SHP77 (cell line): ENCODE data around the gene DYNLT2.
A peak's percentile ranks its signal among the peaks of the same experiment; 100 is the strongest.

ENCODE experiments used
- DNase-seq, 2 experiments: peaks; one replicate each; lab custom pipeline; 2025; lab: John Stamatoyannopoulos, UW

DYNLT2 gene, protein sequence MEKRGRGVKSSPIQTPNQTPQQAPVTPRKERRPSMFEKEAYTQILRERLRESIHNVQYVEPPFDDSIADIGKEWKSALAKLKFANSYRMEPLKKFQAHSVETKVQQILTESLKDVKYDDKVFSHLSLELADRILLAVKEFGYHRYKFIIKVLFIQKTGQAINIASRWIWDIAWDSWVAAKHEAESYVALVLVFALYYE

DNA sequence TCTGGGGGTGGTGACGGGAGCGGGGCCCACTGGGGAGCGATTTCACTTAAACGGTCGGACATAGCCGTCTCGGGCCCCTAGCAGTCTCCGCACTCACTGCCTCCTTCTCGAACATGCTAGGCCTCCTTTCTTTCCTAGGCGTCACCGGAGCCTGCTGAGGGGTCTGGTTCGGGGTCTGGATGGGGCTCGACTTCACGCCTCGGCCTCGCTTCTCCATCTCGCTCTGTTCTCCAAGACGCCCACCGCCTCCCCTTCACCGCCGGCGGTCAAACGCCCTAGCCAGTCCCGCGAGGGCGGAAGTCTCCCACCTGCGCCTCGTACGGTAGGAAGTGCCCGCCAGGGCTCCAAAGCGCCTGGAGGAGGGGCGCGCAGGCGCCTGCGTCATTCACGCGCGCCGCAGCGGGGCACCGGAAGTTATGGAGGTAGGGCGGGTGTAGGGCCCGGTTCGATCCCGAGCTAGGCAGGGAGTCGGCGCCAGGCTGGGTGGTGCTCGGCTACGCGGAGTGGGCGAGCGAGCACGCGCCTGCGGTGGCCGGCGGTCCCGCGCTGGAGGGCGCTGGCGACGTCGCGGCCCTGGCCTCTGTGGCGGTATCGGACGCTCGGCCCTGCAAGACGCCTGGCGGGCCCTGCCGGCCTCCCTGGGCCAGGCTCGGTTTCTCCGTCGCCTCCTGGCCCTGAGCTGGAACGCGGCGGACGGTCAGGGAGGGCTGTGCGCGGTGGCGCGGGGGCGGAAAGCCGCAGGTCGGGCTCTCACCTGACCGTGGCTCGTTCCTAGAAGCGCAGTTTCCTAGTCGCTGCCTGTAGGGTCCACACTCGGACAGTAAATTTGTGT is at the start of gene DYNLT2, which contains the start of gene ERMARD:
DYNLT2 (minus strand) TSS at position 331 of the 832 bp plus-strand sequence; CDS start at position 217, 114 bp downstream.
ERMARD (plus strand) TSS at position 381 of the 832 bp plus-strand sequence; CDS start at position 417, 36 bp downstream.
- peak; percentile 91 to 94 for DNase-seq

DNA sequence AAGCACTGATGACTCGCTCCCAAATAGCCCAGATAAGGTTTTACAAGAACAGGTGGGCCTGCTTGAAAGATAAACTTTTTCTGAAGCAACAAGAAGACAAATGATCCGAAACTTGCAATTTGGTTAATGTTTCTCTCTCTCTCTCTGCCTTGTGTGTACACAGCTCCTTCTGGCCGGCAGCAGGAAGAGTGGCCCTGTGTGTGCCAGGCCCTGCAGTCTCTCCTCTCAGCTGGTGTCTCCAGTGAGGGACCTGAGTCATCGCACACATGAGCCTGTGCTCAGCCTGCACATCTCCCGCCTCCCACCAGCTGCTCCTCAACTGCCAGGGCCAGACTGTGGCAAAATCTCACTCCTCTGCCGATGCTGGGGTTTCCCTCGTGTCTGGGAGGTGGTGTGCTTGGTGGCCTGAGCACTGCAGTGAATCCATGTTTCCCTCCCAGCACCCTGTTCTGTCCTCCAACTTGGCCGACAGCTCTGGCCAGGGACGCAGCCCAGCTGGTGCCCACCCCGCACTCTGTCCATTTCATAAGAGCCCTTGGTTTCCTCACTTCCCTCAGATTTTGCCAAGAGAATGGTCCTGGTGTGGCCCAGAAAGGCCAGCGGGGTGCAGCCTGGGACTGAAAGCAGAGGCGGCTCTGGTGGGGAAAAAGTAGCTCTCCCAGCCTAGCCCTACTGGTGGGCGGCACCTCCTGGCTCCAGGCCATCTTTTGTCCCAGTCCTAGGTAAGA is 49.5 kb upstream of the DYNLT2 start:
- DNase-seq, result peak; percentile 81 to 87

DNA sequence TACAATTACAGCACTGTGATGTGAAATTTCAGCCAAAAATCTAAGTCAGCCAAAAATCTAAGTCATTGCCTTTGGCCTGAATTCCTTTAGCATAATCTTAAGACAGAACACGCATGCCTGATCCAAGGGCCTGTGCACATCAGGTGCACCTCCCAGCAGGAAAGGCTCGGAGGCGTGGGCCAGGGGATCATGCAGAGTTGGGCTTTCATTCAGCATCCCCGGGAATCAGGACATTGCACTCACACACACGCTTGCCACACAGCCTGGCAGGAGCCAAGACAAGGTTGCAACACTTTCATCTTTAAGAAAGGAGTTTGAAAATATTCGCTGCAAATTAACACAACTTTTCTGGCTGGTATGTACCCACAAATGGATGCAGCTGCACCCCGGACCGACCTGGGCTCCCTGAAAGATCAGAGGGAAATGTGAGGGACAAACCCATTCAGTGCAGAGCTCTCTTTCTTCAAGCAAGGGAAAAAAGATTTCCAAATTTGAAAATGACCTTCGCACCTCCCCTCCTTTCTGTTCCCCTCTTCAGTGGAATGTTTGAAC is 48.8 kb upstream of the DYNLT2 start:
- no peak for DNase-seq

DNA sequence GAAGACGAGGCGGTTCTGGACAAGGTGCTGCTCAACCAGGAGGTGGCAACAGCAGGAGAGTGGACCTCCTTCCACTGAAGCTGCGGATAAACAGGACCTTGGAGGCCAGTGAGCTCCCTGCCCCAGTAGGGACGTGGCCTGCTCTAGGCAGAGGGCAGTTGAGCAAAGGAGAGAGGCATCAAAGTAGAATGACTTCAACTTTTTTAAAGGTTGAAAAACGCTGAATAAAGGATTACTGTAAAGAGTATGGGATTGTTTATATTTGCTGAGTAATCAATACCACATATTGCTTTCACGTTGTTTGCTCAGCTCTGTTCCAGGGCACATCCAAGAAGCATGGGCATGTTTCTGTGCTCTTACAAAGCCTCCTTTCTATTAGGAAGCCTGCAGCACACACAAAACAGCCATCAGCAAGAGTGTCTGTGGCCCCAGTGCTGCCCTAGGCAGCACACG is 48.1 kb upstream of the DYNLT2 start:
- peak; percentile 39 to 42 for DNase-seq

DNA sequence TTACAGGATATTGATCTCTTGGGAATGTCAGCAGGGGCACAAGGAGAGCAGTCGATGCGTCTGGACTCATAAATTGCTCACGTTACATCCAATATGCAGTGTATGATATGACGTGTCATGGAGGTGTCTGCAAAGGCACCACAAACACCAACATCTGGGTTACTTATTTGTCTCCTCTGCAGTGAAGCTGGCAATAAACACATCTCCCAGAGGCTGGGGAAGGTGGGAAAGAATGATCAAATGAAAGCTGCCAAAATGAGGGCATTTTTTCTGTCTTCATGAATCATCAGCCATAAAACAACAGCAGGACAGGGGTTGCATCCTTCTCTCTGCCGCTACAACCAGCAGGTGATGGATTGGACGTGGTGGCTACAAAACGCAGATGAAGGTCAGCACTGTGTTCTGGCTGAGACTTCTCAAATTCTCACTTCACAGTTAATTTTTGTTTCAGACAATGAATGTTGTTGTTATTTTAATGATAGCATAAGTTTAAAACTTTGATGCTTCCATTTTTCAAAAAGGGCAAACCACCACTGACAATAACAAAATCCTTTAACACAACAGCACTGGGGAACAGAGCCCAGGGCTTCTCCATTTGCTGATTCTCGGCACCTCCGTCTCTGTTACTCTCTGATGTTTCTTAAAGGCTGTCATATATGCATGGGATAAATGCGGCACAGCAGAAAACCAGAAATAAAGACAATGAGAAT is 47.5 kb upstream of the DYNLT2 start:
- DNase-seq, result peak; percentile 37 to 51

DNA sequence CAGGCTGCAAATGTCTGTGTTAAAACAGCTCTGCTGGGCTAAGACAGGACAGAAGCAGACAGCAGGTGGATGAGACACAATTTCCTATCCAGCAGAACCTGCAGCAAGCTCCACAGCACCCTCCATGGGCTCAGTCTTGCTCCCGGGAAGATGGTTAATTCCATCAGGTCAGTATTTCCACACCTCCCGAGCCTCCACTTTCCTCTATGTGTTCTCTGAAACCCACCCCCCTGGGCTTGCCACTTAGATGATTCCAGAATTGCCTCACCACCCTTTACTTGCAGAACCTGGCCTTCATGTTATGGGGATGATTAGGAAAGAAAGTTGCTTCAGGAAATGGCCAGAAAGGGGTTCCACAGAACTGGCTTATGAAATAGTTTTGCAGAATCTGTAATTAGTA is 43.8 kb upstream of the DYNLT2 start:
- peak in 1 of 2 experiments; percentile 21 for DNase-seq

DNA sequence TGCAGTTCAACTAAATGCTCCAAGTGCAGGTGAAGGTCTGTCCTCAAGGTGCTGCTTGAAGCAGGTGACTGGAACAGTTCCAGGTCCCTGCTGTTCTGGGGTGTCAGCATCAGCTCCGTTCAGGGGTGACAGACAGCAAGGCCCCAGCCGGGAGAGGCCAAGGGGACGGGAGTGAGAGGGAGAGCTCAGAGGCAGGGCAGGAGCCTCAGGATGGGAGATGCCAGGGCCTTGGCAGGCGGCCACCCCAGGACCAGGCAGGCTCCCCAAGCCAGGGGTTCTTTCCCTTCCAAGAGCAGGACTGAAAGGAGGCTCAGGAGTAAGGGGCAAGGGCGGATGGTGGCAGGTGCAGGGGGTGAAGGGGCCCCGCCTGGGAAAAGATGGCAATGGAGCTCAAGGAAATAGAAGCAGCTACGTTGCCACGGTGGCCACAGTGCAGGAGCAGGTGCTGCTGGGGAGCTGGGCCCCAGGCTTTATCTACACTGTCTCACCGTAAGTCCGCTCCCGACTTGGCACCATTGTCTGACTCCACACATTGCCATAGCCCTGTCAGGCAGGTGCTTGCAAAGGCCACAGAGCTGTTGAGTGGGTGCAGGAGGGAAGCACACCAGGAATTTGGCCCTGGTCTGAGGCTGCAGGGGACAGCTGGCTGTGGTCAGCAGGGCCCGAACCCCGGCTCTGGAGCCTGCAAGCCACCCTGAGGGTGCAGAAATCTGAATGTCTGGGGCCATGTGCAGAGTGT is 43.1 kb upstream of the DYNLT2 start:
- DNase-seq, result peak; percentile 72 to 84

DNA sequence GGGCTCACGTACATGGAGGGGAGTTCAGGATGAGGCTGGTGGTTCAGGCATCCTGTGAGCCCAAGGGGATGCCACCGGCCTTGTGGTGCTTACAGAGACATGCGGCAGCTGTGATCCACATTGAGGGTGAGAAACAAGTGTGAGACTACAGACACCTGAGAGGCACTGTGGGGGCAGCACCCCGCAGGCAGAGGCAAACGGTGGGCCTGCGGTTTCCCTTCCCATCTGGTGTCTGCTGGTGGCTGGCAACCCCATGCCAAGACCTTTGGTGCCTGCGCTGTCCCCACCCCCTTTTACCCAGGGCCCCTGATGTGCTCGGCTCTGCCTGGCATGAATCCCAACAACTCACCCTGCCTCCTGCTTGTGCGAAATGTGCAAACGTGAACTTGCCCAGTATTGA is 42.0 kb upstream of the DYNLT2 start:
- no peak for DNase-seq

DNA sequence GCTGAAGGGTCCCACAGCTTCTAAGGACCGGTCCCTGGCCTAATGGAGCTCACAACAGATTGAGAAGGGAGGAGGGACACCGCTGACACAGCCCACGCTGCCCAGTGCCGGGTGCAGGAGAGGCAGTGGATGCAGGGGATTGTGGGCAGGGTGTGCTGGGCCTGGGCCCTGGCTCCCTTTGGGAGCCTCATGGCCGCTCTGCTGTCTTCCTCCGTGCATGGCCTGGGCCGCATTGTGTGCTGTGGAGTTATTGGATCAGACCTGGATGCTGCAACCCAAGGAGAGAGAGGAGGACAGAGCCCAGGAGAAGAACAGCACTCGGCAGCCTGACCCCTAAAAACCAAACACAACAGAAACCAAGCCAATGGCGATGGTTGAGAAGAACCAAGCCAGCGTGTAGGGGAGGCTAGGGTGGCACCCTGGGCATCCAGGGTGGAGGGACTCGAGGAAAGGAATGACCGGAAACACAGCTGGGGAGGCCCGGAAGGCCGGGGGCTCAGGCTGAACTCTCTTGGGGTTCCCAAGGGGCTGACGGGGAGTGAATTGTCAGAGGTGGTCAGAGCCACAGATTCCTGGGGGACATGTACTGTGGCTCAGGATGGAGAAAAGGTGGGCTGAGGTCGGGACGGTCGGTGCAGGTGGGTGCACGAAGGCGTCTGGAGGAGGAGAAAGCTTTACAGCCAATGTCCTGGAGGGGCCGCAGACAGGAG is 41.1 kb upstream of the DYNLT2 start:
- DNase-seq, result no peak

DNA sequence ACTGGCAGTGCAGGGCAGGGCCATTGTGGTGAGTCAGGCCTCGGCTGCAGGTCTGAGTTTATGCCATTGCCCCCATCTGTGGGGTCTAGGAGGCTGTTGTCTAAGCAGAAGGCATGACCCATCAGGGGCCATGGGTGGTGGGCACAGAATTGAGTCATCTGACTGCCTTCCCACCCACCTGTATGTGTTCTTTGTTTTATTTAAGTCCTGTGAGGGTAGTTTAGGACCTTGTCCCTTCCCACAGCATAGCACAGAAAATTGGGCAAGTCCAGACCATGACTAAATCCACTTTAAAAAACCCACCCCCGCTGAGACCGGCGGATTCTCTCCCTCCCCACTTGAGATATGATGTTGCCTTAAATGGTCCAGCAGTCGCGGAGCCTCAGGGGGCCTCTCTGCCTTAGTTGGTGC is 40.4 kb upstream of the DYNLT2 start:
- no peak for DNase-seq

DNA sequence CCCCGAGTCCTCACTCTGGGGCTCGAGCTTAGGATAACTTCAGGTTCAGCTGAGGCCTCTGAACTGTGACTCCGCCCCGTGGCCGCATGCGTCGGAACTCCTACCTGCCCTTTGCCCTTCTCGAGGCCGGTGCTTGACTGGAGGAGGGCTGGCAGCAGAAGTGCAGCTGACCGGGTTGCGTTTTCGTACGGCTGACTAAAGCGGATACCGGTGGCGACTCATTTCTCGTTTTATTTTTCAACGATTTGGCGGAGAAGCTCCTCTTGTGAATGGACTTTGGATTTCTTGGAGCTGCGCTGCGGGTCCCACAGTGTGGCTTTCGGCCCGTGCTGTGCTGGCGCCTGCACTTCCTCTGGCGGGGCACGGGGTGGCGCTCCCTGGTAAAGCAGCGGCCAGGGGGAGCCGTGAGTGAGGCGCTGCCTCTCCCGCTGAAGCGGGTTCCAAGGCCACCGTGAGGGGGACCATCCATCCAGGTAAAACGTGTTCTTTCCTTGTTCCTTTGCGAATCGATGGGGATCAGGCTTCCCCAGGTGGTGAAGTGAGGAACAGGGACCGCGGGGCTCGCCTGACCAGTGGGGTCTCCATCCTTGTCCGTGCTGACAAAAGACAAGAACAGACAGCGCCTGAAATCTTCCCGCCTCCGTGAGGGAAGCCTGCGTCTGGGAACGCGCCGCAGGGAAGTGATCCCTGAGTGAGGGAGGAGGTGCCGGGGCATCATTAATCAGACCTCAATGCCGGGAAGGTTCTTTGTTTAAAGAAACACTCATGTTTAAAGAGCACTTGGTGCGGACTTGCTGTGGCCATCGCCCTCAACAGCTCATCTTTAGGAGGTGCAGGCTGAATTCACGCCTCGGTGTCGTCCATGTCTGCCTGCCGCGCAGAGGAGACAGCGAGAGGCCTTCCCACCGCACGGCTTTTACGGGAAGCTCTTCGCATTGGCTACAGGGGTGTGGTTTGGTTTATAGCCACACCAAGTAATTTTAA is 38.9 kb upstream of the DYNLT2 start:
- peak; percentile 75 to 76 for DNase-seq

DNA sequence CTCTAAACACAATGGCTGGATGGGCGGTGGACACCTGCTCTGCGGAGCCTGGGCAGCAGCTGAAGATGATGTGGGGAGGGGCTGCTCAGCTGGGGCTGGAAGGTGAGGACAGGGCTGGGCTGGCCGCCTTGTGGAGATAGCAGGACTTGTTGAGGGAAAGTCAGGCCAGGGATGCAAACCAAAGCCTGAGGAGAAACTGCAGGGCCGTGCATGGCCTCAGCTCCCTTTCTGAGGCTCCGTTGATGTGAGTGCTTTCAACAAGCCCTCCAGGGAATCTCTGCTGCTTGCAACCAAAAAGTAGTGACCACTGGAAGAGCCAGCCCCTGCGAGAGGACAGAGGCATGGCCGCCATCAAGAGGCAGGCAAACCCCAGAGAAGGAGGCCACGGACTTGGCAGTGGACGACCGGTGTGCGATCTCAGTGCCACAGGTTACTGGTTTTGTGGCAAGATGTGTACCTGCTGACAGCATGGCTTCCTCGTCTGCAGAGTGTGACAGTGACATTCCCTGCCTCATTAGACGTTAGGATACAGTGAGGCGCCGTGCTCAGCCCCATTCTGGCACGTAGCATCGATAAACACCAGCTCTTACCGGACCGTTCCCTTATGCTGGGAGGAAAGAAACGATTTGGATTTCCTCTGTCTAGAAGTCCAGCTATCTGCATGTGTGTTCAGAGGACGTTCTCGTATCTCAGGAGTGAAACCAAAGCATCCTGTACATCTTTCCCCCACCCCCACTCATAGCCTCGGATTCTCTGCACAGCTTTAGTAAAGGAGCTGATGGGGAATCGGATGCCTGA is 38.0 kb upstream of the DYNLT2 start:
- peak; percentile 46 to 78 for DNase-seq

DNA sequence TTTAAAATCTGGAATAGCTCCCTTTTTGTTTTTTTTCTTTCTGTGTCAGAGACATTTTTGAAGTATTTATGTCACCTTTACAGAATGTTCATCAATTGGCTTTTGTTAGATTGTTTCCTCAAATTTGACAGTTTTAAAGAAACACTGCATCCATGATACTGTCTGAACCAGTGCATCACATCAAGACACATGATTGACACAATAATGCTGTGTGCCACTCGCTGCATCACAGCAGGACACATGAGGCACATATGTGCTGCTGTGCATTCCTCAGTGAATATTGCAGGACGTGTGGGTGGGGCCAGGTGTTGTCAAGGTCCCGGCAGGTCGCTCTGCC is 37.4 kb upstream of the DYNLT2 start:
- no peak for DNase-seq

DNA sequence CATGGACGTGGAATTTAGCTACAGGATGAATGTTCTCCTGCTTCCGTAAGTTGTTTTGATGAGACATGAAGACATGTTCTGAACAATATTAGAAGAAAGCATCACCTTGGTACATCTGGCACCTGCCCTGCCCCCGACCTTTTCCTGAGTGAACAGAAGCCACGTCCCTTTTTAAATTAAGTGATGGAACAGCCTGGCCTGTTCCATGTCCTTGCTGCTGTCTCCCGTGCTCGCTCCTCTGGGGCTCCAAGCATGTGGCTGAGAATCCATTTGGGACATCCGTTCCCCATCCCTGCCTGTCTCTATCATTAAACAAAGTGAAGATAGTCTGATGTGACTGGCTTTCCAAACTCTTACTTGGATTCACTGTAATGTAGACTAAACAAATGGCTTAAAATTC is 36.4 kb upstream of the DYNLT2 start:
- DNase-seq, result no peak

DNA sequence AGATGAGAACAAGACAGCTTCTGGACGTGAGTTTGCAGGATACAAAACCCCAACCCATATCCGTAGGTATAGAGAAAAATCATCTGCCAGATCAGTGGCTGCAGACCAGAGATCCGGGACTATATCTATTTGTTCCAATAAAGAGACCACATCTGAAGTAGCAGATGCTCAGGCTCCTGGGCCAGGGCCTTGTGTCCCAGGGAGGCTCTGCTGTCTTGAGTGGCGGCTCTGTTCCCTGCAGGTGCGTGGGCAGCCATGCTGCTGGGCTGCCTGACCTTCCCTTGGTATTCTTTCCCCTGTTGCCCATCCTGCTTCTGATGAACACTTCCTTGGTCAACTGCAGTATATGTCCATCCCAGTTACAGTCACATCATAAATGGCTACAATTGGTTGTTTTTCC is 35.0 kb upstream of the DYNLT2 start:
- DNase-seq, result no peak

DNA sequence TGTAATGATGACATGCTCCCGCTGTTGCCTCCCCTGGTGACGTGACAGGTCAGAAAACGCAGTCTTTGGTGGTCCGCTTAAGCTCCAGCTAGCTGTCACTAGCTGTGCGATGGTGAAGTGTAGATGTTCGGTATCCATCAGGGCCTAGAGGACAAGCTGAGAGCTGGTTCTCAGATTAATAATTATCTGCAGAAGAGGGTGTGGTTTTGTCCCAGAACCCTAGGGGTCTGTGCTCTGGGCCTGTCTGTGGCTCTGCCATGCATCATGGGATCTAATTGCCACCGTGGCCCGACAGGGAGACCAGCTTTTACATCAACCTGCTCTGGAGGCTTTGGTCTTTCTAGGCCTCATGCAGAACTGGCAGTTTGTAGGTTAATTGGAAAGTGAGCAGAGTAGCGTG is 34.2 kb upstream of the DYNLT2 start:
- no peak for DNase-seq

DNA sequence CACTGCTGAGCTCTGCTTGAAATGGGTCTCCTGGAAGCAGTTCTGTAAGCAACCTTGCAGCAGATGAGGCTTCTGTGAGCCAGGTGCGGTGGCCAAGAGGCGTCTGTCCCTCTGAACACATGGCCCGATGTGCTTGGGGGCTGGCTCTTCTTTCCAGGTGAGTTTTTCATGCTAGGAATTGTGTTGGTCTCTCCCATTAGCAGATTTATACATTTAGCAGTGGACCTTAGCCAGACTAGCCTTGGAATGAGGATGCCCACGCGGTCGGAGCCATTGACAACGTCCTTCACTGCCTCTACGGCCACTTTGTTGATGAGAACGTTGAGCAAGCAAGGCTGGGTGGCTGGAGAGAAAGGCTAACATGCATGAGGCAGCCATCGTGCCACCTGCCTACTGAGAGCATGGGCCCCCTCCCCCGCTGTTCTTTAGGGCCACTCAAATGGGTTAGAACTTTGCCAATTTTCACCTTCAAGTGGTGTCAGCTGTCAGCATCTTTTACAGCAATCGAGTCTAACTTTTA is 33.5 kb upstream of the DYNLT2 start:
- no peak for DNase-seq
